HepG2 (cell line): ENCODE results near the gene ZNF853. TPM values are rescaled to one million over a fixed set of nuclear protein-coding genes. Genes with fewer than 3 reads are reported as not detected.
A peak's percentile ranks its signal among the peaks of the same experiment; 100 is the strongest.

Experiments used
- ATAC-seq: fragments of 200-7000 bp; cut with Tn5 transposase; 3 replicates; pipeline ENCODE4 v1.9.1; 2020; ENCODE audit warnings: mild to moderate bottlenecking, moderate library complexity
- BruUV-seq: library from RNA; stranded (reverse); fragments of 400-500 nt; replicated peaks from 2 replicates; lab custom pipeline; 2021; lab: Mats Ljungman, UMichigan
- CTCF ChIA-PET: fragments of 300-600 bp; formaldehyde crosslinking; extraction: SDS; loops from one replicate; lab custom pipeline; 2021; ENCODE audit warnings: low total read pairs, inconsistent platforms, low intra/inter-chr PET ratio; lab: Yijun Ruan, JAX
- POLR2A ChIA-PET: fragments of 350-600 bp; sonication (Branson Sonifier 250); formaldehyde crosslinking; loops from one replicate; lab custom pipeline; 2020; ENCODE audit warnings: antibody characterized with exemption, inconsistent platforms; lab: Yijun Ruan, JAX
- DNase-seq: peaks from one replicate; pipeline ENCODE4 v3.0.0-alpha.2; 2015; ENCODE audit warnings: low spot score
- FAIRE-seq: peaks from 3 replicates; lab custom pipeline; 2011; peaks lifted over from hg19 to GRCh38; lab: Jason Lieb, UNC
- H2AFZ ChIP-seq: one replicate; pipeline ENCODE4 v1.6.1; 2011; ENCODE audit warnings: low read length, inconsistent platforms
- H3K27ac ChIP-seq: fragments of 300-600 bp; 3 replicates; pipeline ENCODE4 v1.8.0; 2011; ENCODE audit warnings: mixed run types, mild to moderate bottlenecking, mixed read lengths, low read length, inconsistent platforms; ENCODE audit not compliant: insufficient read depth; ENCODE audit errors: extremely low read length
- H3K27me3 ChIP-seq, 2 experiments: fragments of 200-600 bp in 1 of 2; 2 replicates in 1 of 2; 3 replicates in 1 of 2; pipeline versions ENCODE4 v1.6.0 to v1.8.0; 2011; ENCODE audit warnings: low read length in 2 of 2, mild to moderate bottlenecking in 2 of 2, moderate library complexity in 2 of 2, inconsistent platforms in 1 of 2; ENCODE audit not compliant: insufficient read depth in 2 of 2, control insufficient read depth in 1 of 2
- H3K36me3 ChIP-seq, 2 experiments: fragments of 200-600 bp in 1 of 2; replicated peaks in 1 of 2; 2 replicates in 1 of 2; 3 replicates in 1 of 2; pipeline versions ENCODE4 v1.5.1 to v1.8.0; 2011; ENCODE audit warnings: low read length in 2 of 2, inconsistent platforms in 1 of 2; ENCODE audit not compliant: insufficient read depth in 2 of 2, control insufficient read depth in 1 of 2
- H3K4me1 ChIP-seq: 2 replicates; pipeline ENCODE4 v1.5.1; 2012; ENCODE audit warnings: low read length, inconsistent platforms; ENCODE audit not compliant: insufficient read depth
- H3K4me2 ChIP-seq: 2 replicates; pipeline ENCODE4 v1.6.0; 2011; ENCODE audit warnings: low read depth, low read length, inconsistent platforms
- H3K4me3 ChIP-seq, 3 experiments: fragments of 200-600 bp in 1 of 3; sonication (generic), shearing (Covaris generic) in 1 of 3; replicated peaks in 1 of 3; 2 replicates each; pipeline ENCODE4 v1.5.1; 2011 to 2016; ENCODE audit warnings: low read length in 3 of 3, inconsistent platforms in 2 of 3, low read depth in 2 of 3, mild to moderate bottlenecking in 2 of 3, control low read depth in 1 of 3, mixed read lengths in 1 of 3; ENCODE audit not compliant: insufficient read depth in 1 of 3
- H3K79me2 ChIP-seq: one replicate; pipeline ENCODE4 v1.6.1; 2011; ENCODE audit warnings: low read length, inconsistent platforms; ENCODE audit not compliant: insufficient read depth
- H3K9ac ChIP-seq: 2 replicates; pipeline ENCODE4 v1.6.0; 2011; ENCODE audit warnings: mild to moderate bottlenecking, low read depth, low read length, inconsistent platforms; ENCODE audit not compliant: insufficient read depth
- H3K9me3 ChIP-seq: 2 replicates; pipeline ENCODE4 v1.5.1; 2012; ENCODE audit warnings: mild to moderate bottlenecking, low read length
- H4K20me1 ChIP-seq: 2 replicates; pipeline ENCODE4 v1.6.0; 2011; ENCODE audit warnings: inconsistent platforms, mild to moderate bottlenecking, low read length, moderate library complexity; ENCODE audit not compliant: insufficient read depth
- ARNT2 ChIP-seq: sonication (generic); formaldehyde crosslinking; IDR thresholded peaks from 2 replicates; pipeline ENCODE4 v1.8.0; 2022; ENCODE audit warnings: mild to moderate bottlenecking, low read depth, missing genetic modification reagents, moderate library complexity
- HBP1 ChIP-seq: IDR thresholded peaks from 2 replicates; pipeline ENCODE4 v1.6.1; 2016; ENCODE audit warnings: low read depth, control low read depth
- HOXA3 ChIP-seq: sonication (generic); formaldehyde crosslinking; IDR thresholded peaks from 2 replicates; pipeline ENCODE4 v1.5.0; 2020; ENCODE audit warnings: missing genetic modification reagents
- KLF13 ChIP-seq: sonication (generic); formaldehyde crosslinking; IDR thresholded peaks from 2 replicates; pipeline ENCODE4 v1.4.0; 2020; ENCODE audit warnings: mild to moderate bottlenecking, missing genetic modification reagents
- MAX ChIP-seq: IDR thresholded peaks from 2 replicates; pipeline ENCODE4 v1.6.1; 2012; ENCODE audit warnings: inconsistent platforms
- RERE ChIP-seq: IDR thresholded peaks from 2 replicates; pipeline ENCODE4 v1.6.1; 2016; ENCODE audit warnings: low read depth, missing genetic modification reagents, missing compliant biosample characterization
- SIX1 ChIP-seq: sonication (generic); formaldehyde crosslinking; IDR thresholded peaks from 2 replicates; pipeline ENCODE4 v1.4.0; 2020; ENCODE audit warnings: missing genetic modification reagents, borderline replicate concordance
- TEAD3 ChIP-seq: optimal IDR thresholded peaks from 2 replicates; pipeline ENCODE3; 2016; ENCODE audit warnings: borderline replicate concordance
- ZFP36 ChIP-seq: fragments of 150-350 bp; IDR thresholded peaks from 2 replicates; pipeline ENCODE4 v1.6.1; 2018; ENCODE audit warnings: borderline replicate concordance, low read length, low read depth; ENCODE audit not compliant: partially characterized antibody
- ZGPAT ChIP-seq: IDR thresholded peaks from 2 replicates; pipeline ENCODE4 v1.6.1; 2016; ENCODE audit warnings: mild to moderate bottlenecking
- ZNF296 ChIP-seq: sonication (generic); formaldehyde crosslinking; conservative IDR thresholded peaks from 2 replicates; pipeline ENCODE4 v1.5.0; 2020; ENCODE audit warnings: mild to moderate bottlenecking, missing genetic modification reagents
- ZNF333 ChIP-seq: sonication (generic); formaldehyde crosslinking; IDR thresholded peaks from 2 replicates; pipeline ENCODE4 v1.4.0; 2020; ENCODE audit warnings: mild to moderate bottlenecking, missing genetic modification reagents, borderline replicate concordance
- ZNF616 ChIP-seq: sonication (generic); formaldehyde crosslinking; IDR thresholded peaks from 2 replicates; pipeline ENCODE4 v1.5.0; 2020; ENCODE audit warnings: low read depth, mild to moderate bottlenecking, missing genetic modification reagents
- WGBS: methylation state at CpG from one replicate; pipeline ENCODE4 v1.1.6; 2017; ENCODE audit warnings: low lambda C conversion rate; 5-methylcytosine and 5-hydroxymethylcytosine counted together
- in situ Hi-C: cut with HindIII; loops from 2 replicates; pipeline ENCODE4 v1.10.0; 2017; ENCODE audit warnings: low pct_unique_long_range_greater_than_20kb; ENCODE audit not compliant: extremely low pct_ligation_motif_present
- intact Hi-C: fragments of 100-400 bp; cut with micrococcal nuclease; formaldehyde crosslinking; loops from one replicate; pipeline ENCODE4 v1.10.0; 2022; ENCODE audit not compliant: unreplicated experiment
- polyA plus RNA-seq, 8 experiments: library from polyadenylated mRNA; depleted of rRNA in 3 of 8; stranded (reverse) in 7 of 8; unstranded in 1 of 8; fragments of >200 nt; fragmentation: Illumina TruSeq in 4 of 8; extraction: Trizol in 4 of 8; gene quantifications; 2 replicates each; pipeline versions ENCODE4 v1.2.1 to v1.2.3, GENCODE V29; 2011 to 2016; ENCODE audit warnings: low read depth in 4 of 8, missing spikeins in 1 of 8, mixed read lengths in 1 of 8; ENCODE audit not compliant: insufficient read depth in 1 of 8
- total RNA-seq, 5 experiments: library from RNA; depleted of rRNA; stranded (reverse); fragments of >200 nt; fragmentation: Illumina TruSeq; extraction: Trizol; gene quantifications; 2 replicates each; pipeline ENCODE4 v1.2.3, GENCODE V29; 2016; ENCODE audit warnings: low read depth in 1 of 5

ZNF853 gene
- total and polyA plus RNA-seq, 2 of the 13 experiments (the other 11 are each of a cell fraction or from before 2014, with no cell fraction given) = 2.1 to 6.2 TPM

- TF ChIP-seq HOXA3 (peak; percentile 74), ZNF333 (CRISPR knock-in tag) (0 out of 2 replicates have a peak, but pooled peaks have one; percentile 41), ZNF616 (CRISPR knock-in tag) (no peak), ZGPAT (CRISPR knock-in tag) (peak; percentile 48), SIX1 (CRISPR knock-in tag) (peak; percentile 85), TEAD3 (CRISPR knock-in tag) (peak; percentile 85), ZFP36 (no peak)
Observed at GRCh38 chr7:6578114-6579084, 37.0 kb upstream of the ZNF853 start (continued).

- Histone ChIP-seq H3K4me2 (0 out of 2 replicates have a peak overlapping the region, but pooled peaks have one; percentile 2), H3K4me1 (peaks cover 57% of the 10 kb centered on the region), H3K9me3 (no peaks in the 10 kb centered on the region), H3K4me3 (no peak overlapping the region), H3K36me3 (peaks cover 9 to 32% of the 10 kb centered on the region in 2 experiments), H4K20me1 (no peaks in the 10 kb centered on the region), H3K27me3 (no peaks in the 10 kb centered on the region), H2AFZ (no peak overlapping the region), H3K27ac (peak overlapping the region; percentile 98), H3K9ac (0 out of 2 replicates have a peak overlapping the region, but pooled peaks have one; percentile 18), H3K79me2 (peaks cover 17% of the 10 kb centered on the region)
- FAIRE-seq = no peak
- 81% methylated on average over 4 of the region's 4 CpGs for WGBS
- in situ Hi-C loops (no loop called here), intact Hi-C loops (no loop called here)
- peak; percentile 23 for DNase-seq
- POLR2A ChIA-PET = no interaction called here
- BruUV-seq = no TSS peak
- CTCF ChIA-PET = no interaction called here
- no peak for ATAC-seq
- no peak for TF ChIP-seq KLF13 (CRISPR knock-in tag)
- no peak for TF ChIP-seq RERE (CRISPR knock-in tag)
- no peak for TF ChIP-seq ZNF296 (CRISPR knock-in tag)
- TF ChIP-seq HBP1 = no peak
- TF ChIP-seq MAX = no peak
- TF ChIP-seq ARNT2 (CRISPR knock-in tag) = no peak
Observed at GRCh38 chr7:6579446-6579845, 36.0 kb upstream of the ZNF853 start.
